ENCODE data around the gene FANCG. TPM values are rescaled to one million over a fixed set of nuclear protein-coding genes. Genes with fewer than 3 reads are reported as not detected.

Gene FANCG
- total RNA-seq, result 10 to 100 TPM in 1 of 4 donors, 1 to 10 TPM in 3; 1.8 to 29.1 (median 8.3) TPM

- peak within 1 kb of the TSS; percentile 61 to 67 for H3K4me3 ChIP-seq
- TF ChIP-seq CTCF (IDR thresholded peaks at IDR 0.05) (peak in 2 of 4 experiments; percentile 26), POLR2A (IDR thresholded peaks at IDR 0.05) (peak; percentile 34 to 39)
- peaks cover 0 to 6% of the 10 kb centered on the region in 2 donors for H3K4me1 ChIP-seq
- intact Hi-C loops (cut with DNase I; ENCODE audit: low total_unique reads), result loop anchor here (10.0 kb wide), 1 partner anchor 95 kb away; the partner anchor contains the start of gene DNAJB5
- H3K9me3 ChIP-seq, result no peaks in the 10 kb centered on the region
- peak within 1 kb of the TSS; percentile 75 to 76 for H3K27ac ChIP-seq
- no peaks in the 10 kb centered on the region for H3K27me3 ChIP-seq
- DNase-seq, result peak; percentile 85 to 89
- no peaks in the 10 kb centered on the region for H3K36me3 ChIP-seq
Measured at GRCh38 chr9:35079426-35080341, at the start of gene FANCG. Gene FANCG, minus strand, starts transcription at chr9:35079942. Its CDS starts 418 bp downstream, at chr9:35079524.

GRCh38 chr9:35116898-35117551 is 37.3 kb upstream of the FANCG start:
- Histone ChIP-seq H3K4me1 (no peaks in the 10 kb centered on the region), H3K36me3 (no peaks in the 10 kb centered on the region), H3K9me3 (no peaks in the 10 kb centered on the region), H3K27ac (peak overlapping the region; percentile 88 to 89), H3K4me3 (peak overlapping the region; percentile 45 to 55), H3K27me3 (no peaks in the 10 kb centered on the region)
- intact Hi-C loops (cut with DNase I; ENCODE audit: low total_unique reads), result loop anchor here (5.0 to 10.0 kb wide), 3 partner anchors 140 to 698 kb away; partner anchors contain the start of genes HINT2 and SPAG8
- TF ChIP-seq POLR2A (IDR thresholded peaks at IDR 0.05) (peak in 1 of 2 donors; percentile 8), CTCF (IDR thresholded peaks at IDR 0.05) (peak; percentile 94 to 97 (median 96))
- DNase-seq, result peak; percentile 88 to 94

GRCh38 chr9:35116539-35116897 is 36.8 kb upstream of the FANCG start:
- Histone ChIP-seq H3K4me3 (peak overlapping the region; percentile 45 to 55), H3K36me3 (no peaks in the 10 kb centered on the region), H3K4me1 (no peaks in the 10 kb centered on the region), H3K9me3 (no peaks in the 10 kb centered on the region), H3K27me3 (no peaks in the 10 kb centered on the region), H3K27ac (peak overlapping the region; percentile 88 to 89)
- no peak for TF ChIP-seq CTCF (IDR thresholded peaks at IDR 0.05)
- no peak for TF ChIP-seq POLR2A (IDR thresholded peaks at IDR 0.05)
- intact Hi-C loops (cut with DNase I; ENCODE audit: low total_unique reads), result loop anchor here (5.0 to 10.0 kb wide), 3 partner anchors 141 to 698 kb away; partner anchors contain the start of genes HINT2 and SPAG8
- no peak for DNase-seq

- TF ChIP-seq CTCF (IDR thresholded peaks at IDR 0.05) (peak in 1 of 4 experiments; percentile 2), POLR2A (IDR thresholded peaks at IDR 0.05) (peak; percentile 27 to 28)
- Histone ChIP-seq H3K9me3 (no peaks in the 10 kb centered on the region), H3K27me3 (no peaks in the 10 kb centered on the region), H3K4me1 (peaks cover 0 to 1% of the 10 kb centered on the region in 2 donors), H3K27ac (peak within 1 kb of the TSS; percentile 88 to 89), H3K36me3 (no peaks in the 10 kb centered on the region), H3K4me3 (peak within 1 kb of the TSS; percentile 45 to 55)
- DNase-seq, result peak; percentile 96 to 98
- intact Hi-C loops (cut with DNase I; ENCODE audit: low total_unique reads), result loop anchor here (5.0 to 10.0 kb wide), 3 partner anchors 141 to 699 kb away; partner anchors contain the start of genes HINT2 and SPAG8
Measured at GRCh38 chr9:35115680-35116538, 36.2 kb upstream of the FANCG start, which contains the start of gene ATOSB. Gene ATOSB, minus strand, starts transcription at chr9:35115862. Its CDS starts 7,588 bp downstream, at chr9:35108274.

Measured in uterus (tissue), 4 donors.